Esophagus squamous epithelium (tissue), 5 donors: ENCODE data around the gene ASCL5. TPM values are rescaled to one million over a fixed set of nuclear protein-coding genes. Genes with fewer than 3 reads are reported as not detected.

Source experiments
- DNase-seq: peaks from one replicate; lab custom pipeline; 2025; lab: John Stamatoyannopoulos, UW
- H3K27ac ChIP-seq, 4 donors: fragments of 200-600 bp; sonication (generic); one replicate each; pipeline ENCODE4 v1.5.1; 2016 to 2019; ENCODE audit warnings: mild to moderate bottlenecking in 1 of 4
- H3K27me3 ChIP-seq, 4 donors: fragments of 200-600 bp; sonication (generic); 1 replicate in 3 of 4; 2 replicates in 1 of 4; pipeline versions ENCODE4 v1.5.1 to v1.6.0; 2017 to 2021; ENCODE audit warnings: antibody characterized with exemption in 1 of 4
- H3K36me3 ChIP-seq, 3 donors: fragments of 200-600 bp; sonication (generic); one replicate each; pipeline ENCODE4 v1.5.1; 2016 to 2019
- H3K4me1 ChIP-seq, 3 donors: fragments of 200-600 bp; sonication (generic); one replicate each; pipeline ENCODE4 v1.5.1; 2017 to 2019
- H3K4me3 ChIP-seq, 4 donors: fragments of 200-600 bp; sonication (generic); 1 replicate in 3 of 4; 2 replicates in 1 of 4; pipeline ENCODE4 v1.5.1; 2016 to 2019; ENCODE audit warnings: mild to moderate bottlenecking in 2 of 4, moderate library complexity in 1 of 4
- H3K9me3 ChIP-seq, 3 donors: fragments of 200-600 bp; sonication (generic); one replicate each; pipeline ENCODE4 v1.5.1; 2016 to 2019
- POLR2A ChIP-seq, 4 donors: fragments of 450-650 bp; IDR thresholded peaks; one replicate each; pipeline ENCODE4 v1.6.1; 2017; ENCODE audit warnings: antibody characterized with exemption in 4 of 4, mild to moderate bottlenecking in 4 of 4, moderate library complexity in 3 of 4
- WGBS, 2 donors: methylation state at CpG; one replicate each; pipeline ENCODE4 v1.1.5; 2018; 5-methylcytosine and 5-hydroxymethylcytosine counted together
- intact Hi-C: fragments of 100-400 bp; cut with DNase I; formaldehyde crosslinking; loops from one replicate; pipeline ENCODE4 v1.15.0; 2022
- total RNA-seq, 4 donors: library from RNA; depleted of rRNA; stranded (reverse); fragments of >200 nt; gene quantifications; one replicate each; pipeline ENCODE4 v1.1.0, GENCODE V29; 2016
- TF ChIP-seq, protein P1 (sequence below), 6 experiments: fragments of 450-650 bp in 4 of 6; fragments of 200-600 bp in 2 of 6; sonication (generic) in 2 of 6; IDR thresholded peaks; one replicate each; pipeline ENCODE4 v1.5.1; 2016 to 2019; ENCODE audit warnings: antibody characterized with exemption in 6 of 6, mild to moderate bottlenecking in 4 of 6, moderate library complexity in 4 of 6
- donor health status: DM: yes; HTN: yes; CAD: no.

The ASCL5 gene
- total RNA-seq, 4 donors from 2014 or later: not detected

DNA sequence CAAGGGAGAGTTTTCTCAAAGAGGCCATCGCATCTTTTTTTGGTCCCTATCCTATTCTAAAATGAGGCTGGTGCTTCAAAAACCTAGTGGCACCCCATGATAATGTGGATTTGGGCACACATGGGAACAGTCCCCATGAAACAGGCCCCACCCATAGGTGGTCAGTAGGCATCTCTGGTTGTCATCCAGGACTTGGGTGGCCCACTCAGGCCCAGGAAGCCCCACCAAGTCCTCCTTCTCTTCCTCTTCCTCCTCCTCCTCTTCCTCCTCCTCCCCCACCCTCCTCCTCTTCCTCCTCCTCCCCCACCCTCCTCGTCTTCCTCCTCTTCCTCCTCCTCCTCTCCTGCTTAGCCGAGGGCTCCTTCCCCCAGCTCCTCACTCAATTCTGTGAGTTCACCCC is 15.3 kb downstream of the ASCL5 start:
- H3K9me3 ChIP-seq: no peaks in the 10 kb centered on the region
- H3K4me1 ChIP-seq: peaks cover 6 to 17% (median 10%) of the 10 kb centered on the region in 3 donors
- H3K36me3 ChIP-seq: no peaks in the 10 kb centered on the region
- peaks cover 0 to 43% (median 2%) of the 10 kb centered on the region in 4 donors for H3K27me3 ChIP-seq
- 76 to 87% methylated on average over 3 of the region's 3 CpGs for WGBS, 2 donors
- no peak overlapping the region for H3K4me3 ChIP-seq
- no peak for DNase-seq
- intact Hi-C loops: loop anchor here (5.0 kb wide), 1 partner anchor 139 kb away; no protein-coding TSS in a partner anchor
- no peak overlapping the region for H3K27ac ChIP-seq
- TF ChIP-seq, protein P1, sequence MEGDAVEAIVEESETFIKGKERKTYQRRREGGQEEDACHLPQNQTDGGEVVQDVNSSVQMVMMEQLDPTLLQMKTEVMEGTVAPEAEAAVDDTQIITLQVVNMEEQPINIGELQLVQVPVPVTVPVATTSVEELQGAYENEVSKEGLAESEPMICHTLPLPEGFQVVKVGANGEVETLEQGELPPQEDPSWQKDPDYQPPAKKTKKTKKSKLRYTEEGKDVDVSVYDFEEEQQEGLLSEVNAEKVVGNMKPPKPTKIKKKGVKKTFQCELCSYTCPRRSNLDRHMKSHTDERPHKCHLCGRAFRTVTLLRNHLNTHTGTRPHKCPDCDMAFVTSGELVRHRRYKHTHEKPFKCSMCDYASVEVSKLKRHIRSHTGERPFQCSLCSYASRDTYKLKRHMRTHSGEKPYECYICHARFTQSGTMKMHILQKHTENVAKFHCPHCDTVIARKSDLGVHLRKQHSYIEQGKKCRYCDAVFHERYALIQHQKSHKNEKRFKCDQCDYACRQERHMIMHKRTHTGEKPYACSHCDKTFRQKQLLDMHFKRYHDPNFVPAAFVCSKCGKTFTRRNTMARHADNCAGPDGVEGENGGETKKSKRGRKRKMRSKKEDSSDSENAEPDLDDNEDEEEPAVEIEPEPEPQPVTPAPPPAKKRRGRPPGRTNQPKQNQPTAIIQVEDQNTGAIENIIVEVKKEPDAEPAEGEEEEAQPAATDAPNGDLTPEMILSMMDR (IDR thresholded peaks at IDR 0.05): no peak
- TF ChIP-seq POLR2A (IDR thresholded peaks at IDR 0.05): no peak

DNA sequence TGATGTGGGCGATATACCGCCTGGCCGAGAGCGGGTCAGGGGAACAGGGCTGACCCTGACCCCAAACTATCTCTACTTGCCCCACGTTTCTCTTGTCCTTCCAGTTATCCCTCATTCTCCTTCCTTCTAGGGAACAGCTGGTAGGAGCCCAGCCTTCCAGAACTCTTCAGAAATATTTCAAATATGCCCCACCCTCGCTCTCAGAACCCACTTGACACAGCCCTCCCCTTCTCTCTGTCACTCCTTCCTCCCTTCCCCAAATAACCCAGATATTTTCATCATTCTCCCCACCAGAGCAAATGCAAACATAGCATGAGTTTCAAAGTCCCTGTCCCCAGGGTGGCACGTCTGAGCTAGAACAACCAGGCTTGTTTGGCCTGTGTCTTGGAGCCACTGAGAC is 15.8 kb downstream of the ASCL5 start:
- no peak overlapping the region for H3K4me3 ChIP-seq
- intact Hi-C loops: loop anchor here (5.0 kb wide), 1 partner anchor 139 kb away; no protein-coding TSS in a partner anchor

DNA sequence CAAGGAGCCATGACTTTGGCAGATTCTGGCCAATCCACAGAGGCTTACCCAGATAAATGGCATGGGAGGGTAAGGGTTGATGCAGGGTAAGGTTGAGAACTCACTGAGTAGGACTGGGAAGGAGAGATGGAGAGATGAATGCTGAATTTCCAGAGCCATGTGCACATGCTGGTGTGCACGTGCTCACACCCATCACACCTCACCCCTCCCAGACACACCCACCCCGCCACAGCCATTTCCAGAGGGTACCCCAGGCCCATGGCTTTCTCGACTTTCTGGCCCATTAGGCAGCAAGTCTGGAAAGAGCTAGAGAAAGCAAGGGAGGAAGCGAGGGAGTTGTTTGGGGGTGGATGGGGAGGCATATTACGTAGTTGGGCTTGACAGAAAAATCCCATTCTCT is 16.4 kb downstream of the ASCL5 start:
- no peak for DNase-seq
- Histone ChIP-seq H3K27ac (no peak overlapping the region), H3K36me3 (no peaks in the 10 kb centered on the region), H3K9me3 (no peaks in the 10 kb centered on the region), H3K4me3 (no peak overlapping the region), H3K4me1 (peaks cover 6 to 17% (median 10%) of the 10 kb centered on the region in 3 donors), H3K27me3 (peaks cover 0 to 42% (median 2%) of the 10 kb centered on the region in 4 donors)
- 83 to 89% methylated on average over 5 of the region's 5 CpGs for WGBS, 2 donors
- TF ChIP-seq, protein P1 (IDR thresholded peaks at IDR 0.05): no peak
- no peak for TF ChIP-seq POLR2A (IDR thresholded peaks at IDR 0.05)
- intact Hi-C loops: loop anchor here (5.0 kb wide), 1 partner anchor 138 kb away; no protein-coding TSS in a partner anchor

More for the DNA sequence above, 15.8 kb downstream of the ASCL5 start:
- no peak for TF ChIP-seq POLR2A (IDR thresholded peaks at IDR 0.05)
- TF ChIP-seq, protein P1 (IDR thresholded peaks at IDR 0.05): no peak
- Histone ChIP-seq H3K36me3 (no peaks in the 10 kb centered on the region), H3K9me3 (no peaks in the 10 kb centered on the region), H3K4me1 (peaks cover 6 to 17% (median 10%) of the 10 kb centered on the region in 3 donors), H3K27ac (no peak overlapping the region), H3K27me3 (peaks cover 0 to 43% (median 2%) of the 10 kb centered on the region in 4 donors)
- DNase-seq: no peak
- 77 to 84% methylated on average over 7 of the region's 7 CpGs for WGBS, 2 donors

DNA sequence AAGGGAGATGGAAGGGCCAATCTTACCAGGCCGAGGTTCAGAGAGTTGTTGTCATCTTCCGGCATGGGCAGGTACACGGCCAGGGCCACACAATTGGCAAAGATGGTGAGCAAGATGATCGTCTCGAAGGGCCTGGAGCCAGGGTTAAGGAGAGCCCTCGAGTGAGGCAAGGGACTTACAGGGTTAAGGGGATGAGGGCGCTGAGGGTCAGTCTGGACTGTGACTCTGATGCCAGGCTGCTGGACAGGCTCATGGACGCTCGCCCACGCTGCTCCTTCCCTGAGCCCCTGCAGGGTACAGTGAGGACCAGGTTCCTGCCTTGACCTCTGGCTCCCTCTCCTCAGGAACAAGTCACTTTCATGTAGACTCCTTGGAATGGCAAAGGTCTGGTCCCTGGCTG is 16.8 kb downstream of the ASCL5 start:
- Histone ChIP-seq H3K36me3 (no peaks in the 10 kb centered on the region), H3K27me3 (peaks cover 0 to 37% (median 2%) of the 10 kb centered on the region in 4 donors), H3K4me3 (no peak overlapping the region), H3K4me1 (peaks cover 6 to 15% (median 9%) of the 10 kb centered on the region in 3 donors), H3K27ac (no peak overlapping the region), H3K9me3 (no peaks in the 10 kb centered on the region)
- no peak for TF ChIP-seq POLR2A (IDR thresholded peaks at IDR 0.05)
- TF ChIP-seq, protein P1 (IDR thresholded peaks at IDR 0.05): no peak
- WGBS, 2 donors: 80 to 83% methylated on average over 5 to 7 of the region's 10 CpGs
- DNase-seq: no peak
- intact Hi-C loops: loop anchor here (5.0 kb wide), 1 partner anchor 138 kb away; no protein-coding TSS in a partner anchor

DNA sequence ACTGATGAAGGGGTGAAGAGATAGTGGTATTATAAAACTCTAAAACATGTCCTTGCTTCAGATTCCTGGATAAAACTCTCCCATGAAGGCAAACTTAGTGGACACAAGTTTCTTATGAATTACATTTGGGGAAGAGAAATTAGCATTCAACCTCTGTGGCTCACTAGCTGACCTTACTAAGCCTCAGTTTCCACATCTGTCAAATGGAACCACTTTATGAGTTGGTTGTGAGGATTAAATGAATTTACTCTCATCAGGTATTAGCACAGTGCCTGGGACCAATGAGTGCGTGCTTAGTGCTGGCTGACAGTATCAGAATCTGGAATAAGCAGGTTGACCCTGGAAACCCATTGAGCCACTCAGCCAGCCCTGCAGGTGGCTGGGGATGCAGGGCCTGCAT is 17.3 kb downstream of the ASCL5 start:
- Histone ChIP-seq H3K9me3 (no peaks in the 10 kb centered on the region), H3K4me1 (peaks cover 5 to 10% (median 6%) of the 10 kb centered on the region in 3 donors), H3K36me3 (no peaks in the 10 kb centered on the region), H3K4me3 (no peak overlapping the region), H3K27me3 (peaks cover 0 to 32% (median 0%) of the 10 kb centered on the region in 4 donors), H3K27ac (no peak overlapping the region)
- intact Hi-C loops: loop anchor here (5.0 kb wide), 1 partner anchor 137 kb away; no protein-coding TSS in a partner anchor
- DNase-seq: no peak
- TF ChIP-seq, protein P1 (IDR thresholded peaks at IDR 0.05): no peak
- no peak for TF ChIP-seq POLR2A (IDR thresholded peaks at IDR 0.05)
- WGBS, 2 donors: 100% methylated on average over 1 of the region's 1 CpG; no CpG with 5 or more reads in 1 of the 2 donors
